H9 (cell line): ENCODE measurements around the gene HCK. TPM values are rescaled to one million over a fixed set of nuclear protein-coding genes. Genes with fewer than 3 reads are reported as not detected.

ENCODE experiments used
- DNase-seq: peaks from one replicate; pipeline ENCODE4 v3.0.0-alpha.2; 2017
- H2AFZ ChIP-seq: one replicate; pipeline ENCODE4 v1.6.1; 2013; ENCODE audit warnings: mild to moderate bottlenecking, low read length, control low read depth, moderate library complexity
- H2AK5ac ChIP-seq: 2 replicates; pipeline ENCODE4 v1.6.1; 2013; ENCODE audit warnings: low read length, control low read depth, mixed read lengths; ENCODE audit not compliant: insufficient read length
- H2BK120ac ChIP-seq: one replicate; pipeline ENCODE4 v1.6.1; 2013; ENCODE audit warnings: low read depth, mild to moderate bottlenecking, low read length, control low read depth, inconsistent platforms; ENCODE audit not compliant: poor library complexity, severe bottlenecking
- H2BK12ac ChIP-seq: 2 replicates; pipeline ENCODE4 v1.6.1; 2013; ENCODE audit warnings: low read length, control low read depth, mixed read lengths, low read depth; ENCODE audit not compliant: insufficient read length
- H2BK15ac ChIP-seq: 2 replicates; pipeline ENCODE4 v1.6.1; 2013; ENCODE audit warnings: low read depth, low read length, control low read depth
- H2BK20ac ChIP-seq: one replicate; pipeline ENCODE4 v1.6.1; 2013; ENCODE audit warnings: low read depth, mild to moderate bottlenecking, low read length, control low read depth, inconsistent platforms; ENCODE audit not compliant: poor library complexity, severe bottlenecking
- H2BK5ac ChIP-seq: 2 replicates; pipeline ENCODE4 v1.6.1; 2013; ENCODE audit warnings: low read length, control low read depth, mixed read lengths; ENCODE audit not compliant: insufficient read length
- H3K14ac ChIP-seq: 2 replicates; pipeline ENCODE4 v1.6.1; 2013; ENCODE audit warnings: low read length, control low read depth; ENCODE audit not compliant: insufficient read depth
- H3K18ac ChIP-seq: 2 replicates; pipeline ENCODE4 v1.6.1; 2013; ENCODE audit warnings: low read depth, mild to moderate bottlenecking, mixed read lengths, low read length, control low read depth; ENCODE audit not compliant: insufficient read length
- H3K23ac ChIP-seq: 2 replicates; pipeline ENCODE4 v1.6.1; 2013; ENCODE audit warnings: low read length, control low read depth, mixed read lengths, low read depth; ENCODE audit not compliant: insufficient read length
- H3K23me2 ChIP-seq: 2 replicates; pipeline ENCODE4 v1.6.1; 2013; ENCODE audit warnings: low read depth, mild to moderate bottlenecking, mixed read lengths, low read length, control low read depth; ENCODE audit not compliant: insufficient read length, poor library complexity, severe bottlenecking
- H3K27ac ChIP-seq: 2 replicates; pipeline ENCODE4 v1.5.1; 2013; ENCODE audit warnings: low read length, control low read depth, mixed read lengths, low read depth; ENCODE audit not compliant: insufficient read length
- H3K27me3 ChIP-seq: 2 replicates; pipeline ENCODE4 v1.6.1; 2013; ENCODE audit warnings: low read length, control low read depth, inconsistent platforms; ENCODE audit not compliant: insufficient read depth
- H3K4ac ChIP-seq: 2 replicates; pipeline ENCODE4 v1.6.1; 2013; ENCODE audit warnings: low read depth, mild to moderate bottlenecking, control low read depth, inconsistent platforms, low read length, moderate library complexity
- H3K4me1 ChIP-seq: 2 replicates; pipeline ENCODE4 v1.6.1; 2013; ENCODE audit warnings: low read length, control low read depth, inconsistent platforms; ENCODE audit not compliant: insufficient read depth
- H3K4me2 ChIP-seq: 2 replicates; pipeline ENCODE4 v1.6.1; 2013; ENCODE audit warnings: low read length, control low read depth, mixed read lengths; ENCODE audit not compliant: insufficient read length, insufficient read depth
- H3K56ac ChIP-seq: 2 replicates; pipeline ENCODE4 v1.6.1; 2013; ENCODE audit warnings: low read depth, mild to moderate bottlenecking, mixed read lengths, low read length, control low read depth; ENCODE audit not compliant: insufficient read length
- H3K79me1 ChIP-seq: 2 replicates; pipeline ENCODE4 v1.6.1; 2013; ENCODE audit warnings: low read depth, mild to moderate bottlenecking, moderate library complexity, low read length, control low read depth, inconsistent platforms; ENCODE audit not compliant: insufficient read depth, poor library complexity, severe bottlenecking
- H3K79me2 ChIP-seq: 2 replicates; pipeline ENCODE4 v1.6.1; 2013; ENCODE audit warnings: low read length, control low read depth, inconsistent platforms; ENCODE audit not compliant: insufficient read depth
- H3K9ac ChIP-seq: 2 replicates; pipeline ENCODE4 v1.6.1; 2013; ENCODE audit warnings: low read length, control low read depth, mixed read lengths; ENCODE audit not compliant: insufficient read length; ENCODE audit errors: extremely low read depth
- H3K9me3 ChIP-seq: one replicate; pipeline ENCODE4 v1.6.1; 2013; ENCODE audit warnings: low read depth, low read length, inconsistent platforms; ENCODE audit not compliant: control insufficient read depth
- H3T11ph ChIP-seq: one replicate; pipeline ENCODE4 v1.6.1; 2013; ENCODE audit warnings: mild to moderate bottlenecking, low read length, control low read depth, inconsistent platforms
- H4K20me1 ChIP-seq: one replicate; pipeline ENCODE4 v1.6.1; 2013; ENCODE audit not compliant: control insufficient read depth, insufficient read length, insufficient read depth
- H4K5ac ChIP-seq: 2 replicates; pipeline ENCODE4 v1.6.1; 2013; ENCODE audit warnings: low read depth, mild to moderate bottlenecking, mixed read lengths, low read length, control low read depth; ENCODE audit not compliant: insufficient read length
- H4K8ac ChIP-seq: replicated peaks from 2 replicates; pipeline ENCODE4 v1.6.1; 2013; ENCODE audit warnings: low read length, control low read depth, mixed read lengths, low read depth; ENCODE audit not compliant: insufficient read length
- H4K91ac ChIP-seq: 2 replicates; pipeline ENCODE4 v1.6.1; 2013; ENCODE audit warnings: low read depth, mild to moderate bottlenecking, moderate library complexity, mixed read lengths, low read length, control low read depth; ENCODE audit not compliant: insufficient read length
- H3K27ac Mint-ChIP-seq, 3 experiments: 2 replicates in 2 of 3; 3 replicates in 1 of 3; pipeline ENCODE4 v1.8.0; 2020 to 2021; ENCODE audit warnings: mixed read lengths in 3 of 3, mild to moderate bottlenecking in 1 of 3, moderate library complexity in 1 of 3
- H3K27me3 Mint-ChIP-seq: 2 replicates; pipeline ENCODE4 v1.8.0; 2021; ENCODE audit warnings: low read depth, mild to moderate bottlenecking, moderate library complexity, mixed read lengths
- H3K36me3 Mint-ChIP-seq, 3 experiments: 2 replicates in 2 of 3; 3 replicates in 1 of 3; pipeline ENCODE4 v1.8.0; 2020 to 2021; ENCODE audit warnings: low read depth in 3 of 3, mixed read lengths in 3 of 3; ENCODE audit not compliant: insufficient read depth in 1 of 3
- H3K4me1 Mint-ChIP-seq, 2 experiments: 2 replicates each; pipeline ENCODE4 v1.8.0; 2020; ENCODE audit warnings: mixed read lengths in 2 of 2
- H3K4me3 Mint-ChIP-seq, 2 experiments: 2 replicates in 1 of 2; 3 replicates in 1 of 2; pipeline ENCODE4 v1.8.0; 2020 to 2021; ENCODE audit warnings: mild to moderate bottlenecking in 2 of 2, mixed read lengths in 2 of 2, moderate library complexity in 1 of 2
- H3K9me3 Mint-ChIP-seq, 2 experiments: 2 replicates in 1 of 2; 3 replicates in 1 of 2; pipeline ENCODE4 v1.8.0; 2020; ENCODE audit warnings: mild to moderate bottlenecking in 2 of 2, mixed read lengths in 2 of 2, moderate library complexity in 1 of 2
- WGBS: extraction: QIAGEN DNeasy Blood & Tissue Kit; methylation state at CpG from one replicate; pipeline ENCODE4 v1.1.7; 2013; ENCODE audit warnings: missing lambda C conversion rate, low lambda C conversion rate, mixed read lengths; ENCODE audit not compliant: insufficient read length; ENCODE audit errors: extremely low coverage; 5-methylcytosine and 5-hydroxymethylcytosine counted together
- total RNA-seq: library from RNA; stranded (reverse); gene quantifications from 2 replicates; pipeline ENCODE4 v1.2.1, GENCODE V29; 2021
- TF ChIP-seq, protein P1 (sequence below): fragments of 200-600 bp; sonication (generic); conservative IDR thresholded peaks from 3 replicates; pipeline ENCODE4 v1.8.0; 2021; ENCODE audit warnings: antibody characterized with exemption, mild to moderate bottlenecking

Gene HCK
- total RNA-seq, 1 experiment from 2014 or later: 1.7 TPM

GRCh38 chr20:32080783-32081182 is 28.7 kb downstream of the HCK start:
- Histone ChIP-seq H3K18ac (no peak overlapping the region), H3K79me2 (no peaks in the 10 kb centered on the region), H2BK12ac (no peak overlapping the region), H2BK15ac (no peak overlapping the region), H2AFZ (no peak overlapping the region), H3K4ac (no peak overlapping the region), H3K4me1 (no peaks in the 10 kb centered on the region), H3K9ac (no peak overlapping the region), H4K91ac (no peak overlapping the region), H3K9me3 (no peaks in the 10 kb centered on the region), H3K4me2 (no peak overlapping the region), H3K23me2 (no peaks in the 10 kb centered on the region), H2BK120ac (no peak overlapping the region), H3T11ph (no peak overlapping the region), H3K14ac (no peak overlapping the region), H3K79me1 (no peaks in the 10 kb centered on the region), H4K5ac (no peak overlapping the region), H4K8ac (no peak overlapping the region), H2BK5ac (no peak overlapping the region), H2BK20ac (no peak overlapping the region), H3K23ac (no peak overlapping the region), H4K20me1 (no peaks in the 10 kb centered on the region), H3K27ac (no peak overlapping the region), H2AK5ac (no peak overlapping the region), H3K56ac (no peak overlapping the region), H3K27me3 (no peaks in the 10 kb centered on the region)
- no peak for DNase-seq
- TF ChIP-seq, protein P1, sequence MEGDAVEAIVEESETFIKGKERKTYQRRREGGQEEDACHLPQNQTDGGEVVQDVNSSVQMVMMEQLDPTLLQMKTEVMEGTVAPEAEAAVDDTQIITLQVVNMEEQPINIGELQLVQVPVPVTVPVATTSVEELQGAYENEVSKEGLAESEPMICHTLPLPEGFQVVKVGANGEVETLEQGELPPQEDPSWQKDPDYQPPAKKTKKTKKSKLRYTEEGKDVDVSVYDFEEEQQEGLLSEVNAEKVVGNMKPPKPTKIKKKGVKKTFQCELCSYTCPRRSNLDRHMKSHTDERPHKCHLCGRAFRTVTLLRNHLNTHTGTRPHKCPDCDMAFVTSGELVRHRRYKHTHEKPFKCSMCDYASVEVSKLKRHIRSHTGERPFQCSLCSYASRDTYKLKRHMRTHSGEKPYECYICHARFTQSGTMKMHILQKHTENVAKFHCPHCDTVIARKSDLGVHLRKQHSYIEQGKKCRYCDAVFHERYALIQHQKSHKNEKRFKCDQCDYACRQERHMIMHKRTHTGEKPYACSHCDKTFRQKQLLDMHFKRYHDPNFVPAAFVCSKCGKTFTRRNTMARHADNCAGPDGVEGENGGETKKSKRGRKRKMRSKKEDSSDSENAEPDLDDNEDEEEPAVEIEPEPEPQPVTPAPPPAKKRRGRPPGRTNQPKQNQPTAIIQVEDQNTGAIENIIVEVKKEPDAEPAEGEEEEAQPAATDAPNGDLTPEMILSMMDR: no peak
- Mint-ChIP-seq H3K27ac (no peak overlapping the region; a peak in 1 of 7 replicates), H3K4me3 (no peak overlapping the region), H3K4me1 (peaks cover 8 to 13% of the 10 kb centered on the region in 2 experiments; a peak in 3 of 4 replicates), H3K27me3 (peaks cover 18% of the 10 kb centered on the region), H3K9me3 (no peaks in the 10 kb centered on the region), H3K36me3 (no peaks in the 10 kb centered on the region; a peak in 1 of 7 replicates)
- no CpG with 5 or more reads among the region's 3 CpGs for WGBS
